ENCODE data around the gene C1QB.

- TF ChIP-seq, protein P1, sequence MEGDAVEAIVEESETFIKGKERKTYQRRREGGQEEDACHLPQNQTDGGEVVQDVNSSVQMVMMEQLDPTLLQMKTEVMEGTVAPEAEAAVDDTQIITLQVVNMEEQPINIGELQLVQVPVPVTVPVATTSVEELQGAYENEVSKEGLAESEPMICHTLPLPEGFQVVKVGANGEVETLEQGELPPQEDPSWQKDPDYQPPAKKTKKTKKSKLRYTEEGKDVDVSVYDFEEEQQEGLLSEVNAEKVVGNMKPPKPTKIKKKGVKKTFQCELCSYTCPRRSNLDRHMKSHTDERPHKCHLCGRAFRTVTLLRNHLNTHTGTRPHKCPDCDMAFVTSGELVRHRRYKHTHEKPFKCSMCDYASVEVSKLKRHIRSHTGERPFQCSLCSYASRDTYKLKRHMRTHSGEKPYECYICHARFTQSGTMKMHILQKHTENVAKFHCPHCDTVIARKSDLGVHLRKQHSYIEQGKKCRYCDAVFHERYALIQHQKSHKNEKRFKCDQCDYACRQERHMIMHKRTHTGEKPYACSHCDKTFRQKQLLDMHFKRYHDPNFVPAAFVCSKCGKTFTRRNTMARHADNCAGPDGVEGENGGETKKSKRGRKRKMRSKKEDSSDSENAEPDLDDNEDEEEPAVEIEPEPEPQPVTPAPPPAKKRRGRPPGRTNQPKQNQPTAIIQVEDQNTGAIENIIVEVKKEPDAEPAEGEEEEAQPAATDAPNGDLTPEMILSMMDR (IDR thresholded peaks at IDR 0.05) = no peak
- TF ChIP-seq POLR2AphosphoS5 (IDR thresholded peaks at IDR 0.05; ENCODE audit: low read depth, low read length) (no peak), SIN3A (IDR thresholded peaks at IDR 0.05; ENCODE audit: borderline replicate concordance, insufficient read depth, low read depth, low read length) (no peak), TCF7L2 (IDR thresholded peaks at IDR 0.05; ENCODE audit: low read depth, low read length) (no peak)
- TF ChIP-seq, protein P2, sequence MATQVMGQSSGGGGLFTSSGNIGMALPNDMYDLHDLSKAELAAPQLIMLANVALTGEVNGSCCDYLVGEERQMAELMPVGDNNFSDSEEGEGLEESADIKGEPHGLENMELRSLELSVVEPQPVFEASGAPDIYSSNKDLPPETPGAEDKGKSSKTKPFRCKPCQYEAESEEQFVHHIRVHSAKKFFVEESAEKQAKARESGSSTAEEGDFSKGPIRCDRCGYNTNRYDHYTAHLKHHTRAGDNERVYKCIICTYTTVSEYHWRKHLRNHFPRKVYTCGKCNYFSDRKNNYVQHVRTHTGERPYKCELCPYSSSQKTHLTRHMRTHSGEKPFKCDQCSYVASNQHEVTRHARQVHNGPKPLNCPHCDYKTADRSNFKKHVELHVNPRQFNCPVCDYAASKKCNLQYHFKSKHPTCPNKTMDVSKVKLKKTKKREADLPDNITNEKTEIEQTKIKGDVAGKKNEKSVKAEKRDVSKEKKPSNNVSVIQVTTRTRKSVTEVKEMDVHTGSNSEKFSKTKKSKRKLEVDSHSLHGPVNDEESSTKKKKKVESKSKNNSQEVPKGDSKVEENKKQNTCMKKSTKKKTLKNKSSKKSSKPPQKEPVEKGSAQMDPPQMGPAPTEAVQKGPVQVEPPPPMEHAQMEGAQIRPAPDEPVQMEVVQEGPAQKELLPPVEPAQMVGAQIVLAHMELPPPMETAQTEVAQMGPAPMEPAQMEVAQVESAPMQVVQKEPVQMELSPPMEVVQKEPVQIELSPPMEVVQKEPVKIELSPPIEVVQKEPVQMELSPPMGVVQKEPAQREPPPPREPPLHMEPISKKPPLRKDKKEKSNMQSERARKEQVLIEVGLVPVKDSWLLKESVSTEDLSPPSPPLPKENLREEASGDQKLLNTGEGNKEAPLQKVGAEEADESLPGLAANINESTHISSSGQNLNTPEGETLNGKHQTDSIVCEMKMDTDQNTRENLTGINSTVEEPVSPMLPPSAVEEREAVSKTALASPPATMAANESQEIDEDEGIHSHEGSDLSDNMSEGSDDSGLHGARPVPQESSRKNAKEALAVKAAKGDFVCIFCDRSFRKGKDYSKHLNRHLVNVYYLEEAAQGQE (IDR thresholded peaks at IDR 0.05; ENCODE audit: insufficient read depth in 1 of 2, low read depth in 2 of 2, low read length in 1 of 2) = no peak
Observed at GRCh38 chr1:22606161-22606560, 46.9 kb upstream of the C1QB start.

Data from Panc1 (cell line).